K562 (cell line): ENCODE measurements around the gene N4BP2L1. TPM values are rescaled to one million over a fixed set of nuclear protein-coding genes. Genes with fewer than 3 reads are reported as not detected.

Source experiments
- ATAC-seq: fragments of 200-7000 bp; cut with Tn5 transposase; 3 replicates; pipeline ENCODE4 v1.9.1; 2020; ENCODE audit warnings: moderate library complexity
- BruUV-seq: library from RNA; stranded (reverse); fragments of 400-500 nt; replicated peaks from 2 replicates; lab custom pipeline; 2021; lab: Mats Ljungman, UMichigan
- CTCF ChIA-PET: fragments of 300-600 bp; formaldehyde crosslinking; extraction: SDS; loops from one replicate; lab custom pipeline; 2021; ENCODE audit warnings: low intra/inter-chr PET ratio; lab: Yijun Ruan, JAX
- POLR2A ChIA-PET: fragments of 300-600, 350-650 bp; sonication (Branson Sonifier 250); formaldehyde crosslinking; extraction: SDS; loops from one replicate; lab custom pipeline; 2021; ENCODE audit warnings: antibody characterized with exemption, inconsistent platforms; lab: Yijun Ruan, JAX
- DNase-seq, 4 experiments: peaks; one replicate each; pipeline versions ENCODE4 v3.0.0 to v3.0.0-alpha.2; 2011 to 2018; ENCODE audit warnings: low spot score in 3 of 4, mixed read lengths in 3 of 4; ENCODE audit errors: extremely low read depth in 1 of 4
- FAIRE-seq: peaks from 2 replicates; lab custom pipeline; 2011; peaks lifted over from hg19 to GRCh38; lab: Jason Lieb, UNC
- H2AFZ ChIP-seq: 2 replicates; pipeline ENCODE4 v1.6.0; 2011; ENCODE audit warnings: low read depth, low read length, control low read depth, inconsistent platforms
- H3K27ac ChIP-seq: fragments of 200-600 bp; 3 replicates; pipeline ENCODE4 v1.8.0; 2011; ENCODE audit warnings: low read depth, mild to moderate bottlenecking, control low read depth, inconsistent platforms, low read length, moderate library complexity, mixed read lengths; ENCODE audit errors: extremely low read depth
- H3K27me3 ChIP-seq, 2 experiments: fragments of 300-600 bp in 1 of 2; 2 replicates in 1 of 2; 3 replicates in 1 of 2; pipeline versions ENCODE4 v1.6.0 to v1.8.0; 2011; ENCODE audit warnings: inconsistent platforms in 2 of 2, low read length in 2 of 2, mild to moderate bottlenecking in 1 of 2, mixed read lengths in 1 of 2, moderate library complexity in 1 of 2; ENCODE audit not compliant: control insufficient read depth in 2 of 2, insufficient read depth in 2 of 2
- H3K36me3 ChIP-seq: fragments of 300-600 bp; 3 replicates; pipeline ENCODE4 v1.8.0; 2011; ENCODE audit warnings: mild to moderate bottlenecking, low read length, inconsistent platforms; ENCODE audit not compliant: control insufficient read depth, insufficient read depth
- H3K4me1 ChIP-seq, 2 experiments: fragments of 200-600 bp in 1 of 2; replicated peaks in 1 of 2; 2 replicates in 1 of 2; 3 replicates in 1 of 2; pipeline versions ENCODE4 v1.5.1 to v1.8.0; 2011; ENCODE audit warnings: inconsistent platforms in 2 of 2, low read length in 2 of 2, mild to moderate bottlenecking in 1 of 2, mixed read lengths in 1 of 2, moderate library complexity in 1 of 2; ENCODE audit not compliant: control insufficient read depth in 2 of 2, insufficient read depth in 2 of 2
- H3K4me2 ChIP-seq: 2 replicates; pipeline ENCODE4 v1.6.1; 2011; ENCODE audit warnings: low read length, control low read depth, inconsistent platforms, mixed read lengths; ENCODE audit not compliant: insufficient read depth
- H3K4me3 ChIP-seq: fragments of 200-600 bp; sonication (generic), shearing (Covaris generic); 2 replicates; pipeline ENCODE4 v1.5.1; 2016; ENCODE audit warnings: control low read depth, inconsistent platforms
- H3K79me2 ChIP-seq: fragments of 200-600 bp; 3 replicates; pipeline ENCODE4 v1.8.0; 2011; ENCODE audit warnings: low read length, inconsistent platforms; ENCODE audit not compliant: control insufficient read depth, insufficient read depth
- H3K9ac ChIP-seq, 2 experiments: 2 replicates each; pipeline versions ENCODE4 v1.6.0 to v1.6.1; 2011; ENCODE audit warnings: low read depth in 2 of 2, low read length in 2 of 2, control low read depth in 1 of 2, inconsistent platforms in 1 of 2, mild to moderate bottlenecking in 1 of 2, mixed read lengths in 1 of 2; ENCODE audit not compliant: insufficient read depth in 1 of 2
- H3K9me1 ChIP-seq: one replicate; pipeline ENCODE4 v1.6.0; 2011; ENCODE audit warnings: inconsistent platforms, mild to moderate bottlenecking, low read length, moderate library complexity; ENCODE audit not compliant: control insufficient read depth, insufficient read depth
- H3K9me3 ChIP-seq: replicated peaks from 2 replicates; pipeline ENCODE4 v1.5.1; 2011; ENCODE audit warnings: low read depth, low read length, inconsistent platforms; ENCODE audit not compliant: control insufficient read depth, insufficient read depth
- H4K20me1 ChIP-seq: replicated peaks from 2 replicates; pipeline ENCODE4 v1.6.1; 2011; ENCODE audit warnings: low read length, inconsistent platforms, mixed read lengths; ENCODE audit not compliant: control insufficient read depth, insufficient read depth
- DNMT1 ChIP-seq: fragments of 450-650 bp; IDR thresholded peaks from 2 replicates; pipeline ENCODE4 v1.6.1; 2016; ENCODE audit warnings: antibody characterized with exemption, mild to moderate bottlenecking
- ELF1 ChIP-seq: fragments of 200-800 bp; sonication (Bioruptor generic); IDR thresholded peaks from 2 replicates; pipeline ENCODE4 v1.6.1; 2016; ENCODE audit warnings: missing genetic modification characterization, missing compliant biosample characterization
- ELF2 ChIP-seq: fragments of 250-450 bp; sonication (Bioruptor Pico); IDR thresholded peaks from 2 replicates; pipeline ENCODE4 v1.5.0; 2021; ENCODE audit warnings: mild to moderate bottlenecking
- ESRRB ChIP-seq: fragments of 250-450 bp; sonication (Bioruptor Pico); IDR thresholded peaks from 2 replicates; pipeline ENCODE4 v1.5.0; 2020; ENCODE audit warnings: mild to moderate bottlenecking, moderate library complexity, borderline replicate concordance
- KAT8 ChIP-seq: fragments of 450-650 bp; IDR thresholded peaks from 2 replicates; pipeline ENCODE4 v1.6.1; 2016; ENCODE audit warnings: low read depth, mild to moderate bottlenecking
- NR1H2 ChIP-seq: sonication (generic); formaldehyde crosslinking; IDR thresholded peaks from 2 replicates; pipeline ENCODE4 v1.4.0; 2020; ENCODE audit warnings: mild to moderate bottlenecking, missing genetic modification reagents
- RB1 ChIP-seq: fragments of 450-650 bp; IDR thresholded peaks from 2 replicates; pipeline ENCODE4 v1.6.1; 2017; ENCODE audit warnings: low read depth, mild to moderate bottlenecking
- STAT5B ChIP-seq: fragments of 250-450 bp; sonication (Bioruptor Pico); IDR thresholded peaks from 2 replicates; pipeline ENCODE4 v1.8.0; 2021; ENCODE audit warnings: mild to moderate bottlenecking, inconsistent platforms
- ZNF133 ChIP-seq: fragments of 250-450 bp; sonication (Bioruptor Pico); IDR thresholded peaks from 2 replicates; pipeline ENCODE4 v1.4.0; 2020; ENCODE audit warnings: mild to moderate bottlenecking
- ZNF707 ChIP-seq: fragments of 250-450 bp; sonication (Bioruptor Pico); conservative IDR thresholded peaks from 2 replicates; pipeline ENCODE4 v1.8.0; 2022; ENCODE audit warnings: inconsistent platforms, mild to moderate bottlenecking, moderate library complexity
- WGBS: fragments of 100-300 bp; shearing (Covaris generic); methylation state at CpG from one replicate; pipeline ENCODE4 v1.1.6; 2016; ENCODE audit warnings: low coverage, mixed read lengths; ENCODE audit not compliant: insufficient coverage; ENCODE audit errors: missing lambda C conversion rate; 5-methylcytosine and 5-hydroxymethylcytosine counted together
- in situ Hi-C: fragments of 300-500 bp; cut with MboI; formaldehyde crosslinking; loops from 4 replicates; pipeline ENCODE4 v1.15.0; 2018; ENCODE audit warnings: inconsistent platforms, mixed read lengths
- intact Hi-C: fragments of 100-400 bp; cut with micrococcal nuclease; formaldehyde crosslinking; loops from 2 replicates; pipeline ENCODE4 v1.14.2; 2022
- polyA plus RNA-seq, 8 experiments: library from polyadenylated mRNA; depleted of rRNA in 4 of 8; stranded (reverse) in 5 of 8; unstranded in 3 of 8; fragments of >200 nt; fragmentation: Nextera tagmentation in 2 of 8; fragmentation: Illumina TruSeq in 1 of 8; extraction: Ambion mirVana in 2 of 8; extraction: Trizol in 1 of 8; gene quantifications; 2 replicates each; pipeline versions ENCODE4 v1.2.1 to v1.2.3, GENCODE V29; 2011 to 2014; ENCODE audit warnings: inconsistent platforms in 1 of 8, missing spikeins in 1 of 8
- total RNA-seq, 7 experiments: library from RNA; depleted of rRNA in 6 of 7; stranded (reverse); fragments of >200 nt in 6 of 7; fragmentation: Illumina TruSeq in 2 of 7; extraction: Trizol in 2 of 7; gene quantifications; 2 replicates each; pipeline versions ENCODE4 v1.2.1 to v1.2.3, GENCODE V29; 2011 to 2021; ENCODE audit warnings: low replicate concordance in 1 of 7
- TF ChIP-seq, protein P1 (sequence below): fragments of 450-650 bp; IDR thresholded peaks from 2 replicates; pipeline ENCODE4 v1.7.0; 2016; ENCODE audit warnings: borderline replicate concordance

The N4BP2L1 gene
- total and polyA plus RNA-seq, 9 of the 15 experiments (the other 6 are each of a cell fraction or from before 2014, with no cell fraction given), result 0.06 to 0.33 (median 0.15) TPM; not detected in 1

DNA sequence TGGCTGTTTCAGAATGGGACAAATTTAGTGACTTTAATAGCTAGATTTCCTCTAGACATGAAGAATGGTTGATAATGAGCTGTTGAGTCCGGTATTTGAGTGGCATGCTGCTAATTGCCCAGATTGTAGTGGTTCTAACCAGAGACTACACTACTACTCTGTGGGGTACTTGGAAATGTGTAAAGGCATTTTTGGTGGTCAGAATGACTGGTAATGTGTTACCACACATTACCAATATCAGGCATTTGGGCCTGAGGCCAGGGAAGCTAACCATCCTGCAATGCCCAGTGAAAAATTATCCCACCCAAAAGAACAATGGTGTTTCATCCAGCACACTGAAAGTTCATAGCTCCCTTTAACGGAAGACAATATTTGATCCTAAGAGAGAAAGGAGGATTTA is 17.5 kb upstream of the N4BP2L1 start:
- FAIRE-seq (no peak), DNase-seq (no peak), ATAC-seq (no peak)
- Histone ChIP-seq H4K20me1 (no peaks in the 10 kb centered on the region), H3K4me3 (no peak overlapping the region), H2AFZ (no peak overlapping the region), H3K9me3 (no peaks in the 10 kb centered on the region), H3K9ac (no peak overlapping the region), H3K4me1 (no peaks in the 10 kb centered on the region), H3K36me3 (no peaks in the 10 kb centered on the region), H3K9me1 (no peaks in the 10 kb centered on the region), H3K4me2 (no peak overlapping the region), H3K27ac (no peak overlapping the region), H3K79me2 (no peaks in the 10 kb centered on the region), H3K27me3 (no peaks in the 10 kb centered on the region)
- no TSS peak for BruUV-seq
- ChIA-PET CTCF (no interaction called here), POLR2A (no interaction called here)
- TF ChIP-seq NR1H2 (CRISPR knock-in tag) (no peak), KAT8 (no peak), ZNF707 (CRISPR knock-in tag) (no peak), DNMT1 (no peak), ELF2 (CRISPR knock-in tag) (no peak), ELF1 (tag) (no peak), ZNF133 (no peak), RB1 (no peak), ESRRB (CRISPR knock-in tag) (no peak), STAT5B (CRISPR knock-in tag) (no peak)
- TF ChIP-seq, protein P1, sequence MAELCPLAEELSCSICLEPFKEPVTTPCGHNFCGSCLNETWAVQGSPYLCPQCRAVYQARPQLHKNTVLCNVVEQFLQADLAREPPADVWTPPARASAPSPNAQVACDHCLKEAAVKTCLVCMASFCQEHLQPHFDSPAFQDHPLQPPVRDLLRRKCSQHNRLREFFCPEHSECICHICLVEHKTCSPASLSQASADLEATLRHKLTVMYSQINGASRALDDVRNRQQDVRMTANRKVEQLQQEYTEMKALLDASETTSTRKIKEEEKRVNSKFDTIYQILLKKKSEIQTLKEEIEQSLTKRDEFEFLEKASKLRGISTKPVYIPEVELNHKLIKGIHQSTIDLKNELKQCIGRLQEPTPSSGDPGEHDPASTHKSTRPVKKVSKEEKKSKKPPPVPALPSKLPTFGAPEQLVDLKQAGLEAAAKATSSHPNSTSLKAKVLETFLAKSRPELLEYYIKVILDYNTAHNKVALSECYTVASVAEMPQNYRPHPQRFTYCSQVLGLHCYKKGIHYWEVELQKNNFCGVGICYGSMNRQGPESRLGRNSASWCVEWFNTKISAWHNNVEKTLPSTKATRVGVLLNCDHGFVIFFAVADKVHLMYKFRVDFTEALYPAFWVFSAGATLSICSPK, result no peak
- intact Hi-C loops, result no loop called here
- 67% methylated on average over 2 of the region's 2 CpGs for WGBS
- in situ Hi-C loops, result no loop called here
